ENCODE measurements around the gene OSBPL1A.

DNA sequence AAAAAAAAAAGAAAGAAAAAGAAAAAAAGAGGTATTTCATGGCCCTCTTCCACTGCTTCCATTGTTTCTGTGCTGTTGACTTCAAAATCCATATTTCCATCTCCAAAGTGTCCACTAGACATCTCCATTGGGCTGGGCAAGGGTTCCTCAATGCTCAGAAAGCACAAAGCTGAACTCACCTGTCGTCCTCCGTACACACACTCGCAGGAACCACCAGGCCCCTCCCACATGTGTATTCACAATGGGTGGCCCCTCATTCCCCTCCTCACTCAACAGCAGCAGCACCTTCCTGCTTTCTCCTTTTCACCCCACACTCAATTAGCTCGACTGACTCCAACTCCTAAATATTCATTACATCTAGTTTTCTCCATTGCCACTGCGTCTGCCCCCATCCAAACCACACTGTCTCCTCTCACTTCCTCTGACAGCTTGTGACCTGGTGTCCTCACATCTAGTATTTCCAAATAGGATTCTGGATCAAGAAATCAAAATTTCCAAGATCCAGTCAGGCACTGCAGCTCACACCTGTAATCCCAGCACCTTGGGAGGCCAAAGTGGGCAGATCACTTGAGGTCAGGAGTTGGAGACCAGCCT lies 25.2 kb downstream of the OSBPL1A start:
- TF ChIP-seq ZNF274 (IDR thresholded peaks at IDR 0.05; ENCODE audit: low read depth, low read length), result no peak
- TF ChIP-seq YY1 (IDR thresholded peaks at IDR 0.05; ENCODE audit: insufficient read depth, insufficient read length), result no peak
- TF ChIP-seq SUZ12 (IDR thresholded peaks at IDR 0.05; ENCODE audit: extremely low read depth, insufficient read depth, insufficient read length), result no peak
